ENCODE measurements around the gene ALK.

Gene ALK

GRCh38 chr2:29482348-29482747, 439.0 kb downstream of the ALK start:
- no peak for DNase-seq

- no peak for DNase-seq
Observed at GRCh38 chr2:29481313-29481712, 440.1 kb downstream of the ALK start.

- no peak for DNase-seq
Observed at GRCh38 chr2:29480426-29480825, 441.0 kb downstream of the ALK start.

GRCh38 chr2:29479401-29479800, 442.0 kb downstream of the ALK start:
- DNase-seq = no peak

GRCh38 chr2:29478641-29479040, 442.7 kb downstream of the ALK start:
- no peak for DNase-seq

GRCh38 chr2:29477186-29477585, 444.2 kb downstream of the ALK start:
- no peak for DNase-seq

GRCh38 chr2:29475499-29475898, 445.9 kb downstream of the ALK start:
- DNase-seq = no peak

GRCh38 chr2:29469961-29470360, 451.4 kb downstream of the ALK start:
- DNase-seq = no peak

- no peak for DNase-seq
Observed at GRCh38 chr2:29469516-29469915, 451.9 kb downstream of the ALK start.

- DNase-seq = no peak
Observed at GRCh38 chr2:29463181-29463900, 458.0 kb downstream of the ALK start.

- DNase-seq = no peak
Observed at GRCh38 chr2:29462293-29462692, 459.1 kb downstream of the ALK start.

- no peak for DNase-seq
Observed at GRCh38 chr2:29460190-29460589, 461.2 kb downstream of the ALK start.

GRCh38 chr2:29459445-29460179, 461.8 kb downstream of the ALK start:
- no peak for DNase-seq

- no peak for DNase-seq
Observed at GRCh38 chr2:29456429-29456828, 465.0 kb downstream of the ALK start.

- DNase-seq = no peak
Observed at GRCh38 chr2:29455200-29455860, 466.1 kb downstream of the ALK start.

GRCh38 chr2:29452036-29452435, 469.4 kb downstream of the ALK start:
- no peak for DNase-seq

- DNase-seq = no peak
Observed at GRCh38 chr2:29450596-29451222, 470.7 kb downstream of the ALK start.

GRCh38 chr2:29449499-29449898, 471.9 kb downstream of the ALK start:
- no peak for DNase-seq

- DNase-seq = no peak
Observed at GRCh38 chr2:29448096-29448688, 473.2 kb downstream of the ALK start.

- DNase-seq = no peak
Observed at GRCh38 chr2:29447513-29447912, 473.9 kb downstream of the ALK start.

GRCh38 chr2:29446847-29447246, 474.5 kb downstream of the ALK start:
- DNase-seq = no peak

- DNase-seq = no peak
Observed at GRCh38 chr2:29444150-29444549, 477.2 kb downstream of the ALK start.

- DNase-seq = no peak
Observed at GRCh38 chr2:29443627-29444026, 477.8 kb downstream of the ALK start.

All from NCI-H1436 treated with DMSO at 0.1 percent for 48 hours (cell line).